Heart left ventricle (tissue), 13 donors: ENCODE results near the gene SCYL1.

Source experiments
- CTCF ChIP-seq, 12 donors: fragments of 200-600 bp; sonication (generic) in 4 of 12; IDR thresholded peaks; one replicate each; pipeline versions ENCODE4 v1.5.0 to v1.8.0; 2018 to 2022; ENCODE audit warnings: antibody characterized with exemption in 12 of 12, mild to moderate bottlenecking in 5 of 12
- POLR2A ChIP-seq, 2 donors: fragments of 450-650 bp; IDR thresholded peaks; one replicate each; pipeline ENCODE4 v1.6.1; 2017; ENCODE audit warnings: antibody characterized with exemption in 2 of 2, mild to moderate bottlenecking in 2 of 2, moderate library complexity in 2 of 2
- donor health status: ischemic (EF 13 %, LVEDD 7.1; RV severe dilation, severe dysfunction).
- donor health status: DM: no; HTN: yes; CAD: no.
- donor health status: DM: no; HTN: no; CAD: no.
- donor health status: ischemic (EF 25% LVEDD 6.9; RV normal size, moderate dysfunction).
- donor health status: ischemic (EF 25% LVEDD 5.7; RV mildly dilated, moderate dysfunction).
- donor health status: ischemic (EF 35%, LVEDD 5.7; RV mildly dilated, moderate dysfunction).
- donor health status: nonischemic (EF 11% LVEDD 7.7; RV severe dilation, severe dysfunction).
- donor health status: DM: yes; HTN: yes; CAD: no.
- donor health status: PGD.
- donor health status: ischemic (EF 29% LVEDD 5.4; RV normal size, mild dysfunction).
- donor health status: nonischemic (EF 23%, LVEDD 6.1; RV moderate dilation, normal function).

GRCh38 chr11:65579291-65579690 lies 54.4 kb downstream of the SCYL1 start:
- TF ChIP-seq CTCF (IDR thresholded peaks at IDR 0.05): no peak
- TF ChIP-seq POLR2A (IDR thresholded peaks at IDR 0.05): no peak
